ENCODE measurements around the gene TCERG1L.

Gene TCERG1L

DNA sequence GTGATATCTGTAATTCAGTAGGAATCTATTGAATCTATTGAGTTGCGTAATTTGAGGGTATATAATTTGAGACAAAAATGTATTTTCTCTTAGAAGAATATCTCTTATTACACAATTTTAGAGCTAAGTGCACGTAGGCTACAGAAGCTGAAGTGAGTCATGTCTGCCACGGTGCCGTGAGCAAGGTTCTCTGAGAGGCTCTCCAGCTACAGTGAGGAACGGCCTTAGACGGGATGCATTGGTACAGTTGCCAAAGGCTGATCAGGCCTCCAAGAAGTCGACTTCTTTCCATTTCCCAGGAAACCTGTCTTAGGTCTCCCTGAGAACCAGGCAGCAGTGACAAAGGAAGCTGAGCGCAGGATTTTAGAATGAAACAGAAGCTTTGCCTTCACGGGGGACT lies 28.6 kb downstream of the TCERG1L start:
- no peak overlapping the region for H3K27ac ChIP-seq (replicated peaks)
- TF ChIP-seq GABPA (IDR thresholded peaks at IDR 0.05; ENCODE audit: low read depth): no peak
- TF ChIP-seq SPI1 (IDR thresholded peaks at IDR 0.05; ENCODE audit: borderline replicate concordance, low read depth): no peak
- TF ChIP-seq POLR2AphosphoS5 (IDR thresholded peaks at IDR 0.05; ENCODE audit: low read depth): no peak
- TF ChIP-seq, protein P1, sequence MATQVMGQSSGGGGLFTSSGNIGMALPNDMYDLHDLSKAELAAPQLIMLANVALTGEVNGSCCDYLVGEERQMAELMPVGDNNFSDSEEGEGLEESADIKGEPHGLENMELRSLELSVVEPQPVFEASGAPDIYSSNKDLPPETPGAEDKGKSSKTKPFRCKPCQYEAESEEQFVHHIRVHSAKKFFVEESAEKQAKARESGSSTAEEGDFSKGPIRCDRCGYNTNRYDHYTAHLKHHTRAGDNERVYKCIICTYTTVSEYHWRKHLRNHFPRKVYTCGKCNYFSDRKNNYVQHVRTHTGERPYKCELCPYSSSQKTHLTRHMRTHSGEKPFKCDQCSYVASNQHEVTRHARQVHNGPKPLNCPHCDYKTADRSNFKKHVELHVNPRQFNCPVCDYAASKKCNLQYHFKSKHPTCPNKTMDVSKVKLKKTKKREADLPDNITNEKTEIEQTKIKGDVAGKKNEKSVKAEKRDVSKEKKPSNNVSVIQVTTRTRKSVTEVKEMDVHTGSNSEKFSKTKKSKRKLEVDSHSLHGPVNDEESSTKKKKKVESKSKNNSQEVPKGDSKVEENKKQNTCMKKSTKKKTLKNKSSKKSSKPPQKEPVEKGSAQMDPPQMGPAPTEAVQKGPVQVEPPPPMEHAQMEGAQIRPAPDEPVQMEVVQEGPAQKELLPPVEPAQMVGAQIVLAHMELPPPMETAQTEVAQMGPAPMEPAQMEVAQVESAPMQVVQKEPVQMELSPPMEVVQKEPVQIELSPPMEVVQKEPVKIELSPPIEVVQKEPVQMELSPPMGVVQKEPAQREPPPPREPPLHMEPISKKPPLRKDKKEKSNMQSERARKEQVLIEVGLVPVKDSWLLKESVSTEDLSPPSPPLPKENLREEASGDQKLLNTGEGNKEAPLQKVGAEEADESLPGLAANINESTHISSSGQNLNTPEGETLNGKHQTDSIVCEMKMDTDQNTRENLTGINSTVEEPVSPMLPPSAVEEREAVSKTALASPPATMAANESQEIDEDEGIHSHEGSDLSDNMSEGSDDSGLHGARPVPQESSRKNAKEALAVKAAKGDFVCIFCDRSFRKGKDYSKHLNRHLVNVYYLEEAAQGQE (IDR thresholded peaks at IDR 0.05; ENCODE audit: insufficient replicate concordance, low read depth): no peak
- TF ChIP-seq, protein P2, sequence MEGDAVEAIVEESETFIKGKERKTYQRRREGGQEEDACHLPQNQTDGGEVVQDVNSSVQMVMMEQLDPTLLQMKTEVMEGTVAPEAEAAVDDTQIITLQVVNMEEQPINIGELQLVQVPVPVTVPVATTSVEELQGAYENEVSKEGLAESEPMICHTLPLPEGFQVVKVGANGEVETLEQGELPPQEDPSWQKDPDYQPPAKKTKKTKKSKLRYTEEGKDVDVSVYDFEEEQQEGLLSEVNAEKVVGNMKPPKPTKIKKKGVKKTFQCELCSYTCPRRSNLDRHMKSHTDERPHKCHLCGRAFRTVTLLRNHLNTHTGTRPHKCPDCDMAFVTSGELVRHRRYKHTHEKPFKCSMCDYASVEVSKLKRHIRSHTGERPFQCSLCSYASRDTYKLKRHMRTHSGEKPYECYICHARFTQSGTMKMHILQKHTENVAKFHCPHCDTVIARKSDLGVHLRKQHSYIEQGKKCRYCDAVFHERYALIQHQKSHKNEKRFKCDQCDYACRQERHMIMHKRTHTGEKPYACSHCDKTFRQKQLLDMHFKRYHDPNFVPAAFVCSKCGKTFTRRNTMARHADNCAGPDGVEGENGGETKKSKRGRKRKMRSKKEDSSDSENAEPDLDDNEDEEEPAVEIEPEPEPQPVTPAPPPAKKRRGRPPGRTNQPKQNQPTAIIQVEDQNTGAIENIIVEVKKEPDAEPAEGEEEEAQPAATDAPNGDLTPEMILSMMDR (IDR thresholded peaks at IDR 0.05; ENCODE audit: insufficient read depth, low read length): no peak
- no peak for DNase-seq (ENCODE audit: low read depth in 1 of 2, low spot score in 1 of 2)
- H3K27me3 ChIP-seq (ENCODE audit: insufficient read depth, poor library complexity, severe bottlenecking): no peaks in the 10 kb centered on the region
- H3K4me3 ChIP-seq (replicated peaks; ENCODE audit: insufficient read depth, low read length): no peak overlapping the region

DNA sequence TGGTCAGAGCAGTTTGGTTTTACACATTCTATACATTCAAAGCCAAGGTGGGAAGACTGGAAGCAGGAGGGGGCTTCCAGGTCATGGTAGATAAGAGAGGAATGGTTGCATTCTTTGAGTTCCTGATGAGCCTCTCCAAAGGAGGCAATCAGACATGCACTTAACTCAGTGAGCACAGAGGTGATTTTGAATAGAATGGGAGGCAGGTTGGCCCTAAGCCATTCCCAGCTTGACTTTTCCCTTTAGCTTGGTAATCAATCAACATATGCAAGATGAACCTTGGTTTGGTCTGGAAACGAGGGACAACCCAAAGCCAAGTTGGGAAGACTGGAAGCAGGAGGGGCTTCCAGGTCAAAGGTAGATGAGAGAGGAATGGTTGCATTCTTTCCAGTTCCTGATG lies 31.4 kb downstream of the TCERG1L start:
- no peak for DNase-seq (ENCODE audit: low read depth in 1 of 2, low spot score in 1 of 2)
- Histone ChIP-seq H3K27me3 (ENCODE audit: insufficient read depth, poor library complexity, severe bottlenecking) (no peaks in the 10 kb centered on the region), H3K4me3 (replicated peaks; ENCODE audit: insufficient read depth, low read length) (no peak overlapping the region), H3K27ac (replicated peaks) (no peak overlapping the region)
- TF ChIP-seq POLR2AphosphoS5 (IDR thresholded peaks at IDR 0.05; ENCODE audit: low read depth) (no peak), SPI1 (IDR thresholded peaks at IDR 0.05; ENCODE audit: borderline replicate concordance, low read depth) (no peak), GABPA (IDR thresholded peaks at IDR 0.05; ENCODE audit: low read depth) (no peak)
- TF ChIP-seq, protein P2 (IDR thresholded peaks at IDR 0.05; ENCODE audit: insufficient read depth, low read length): no peak
- TF ChIP-seq, protein P1 (IDR thresholded peaks at IDR 0.05; ENCODE audit: insufficient replicate concordance, low read depth): no peak

DNA sequence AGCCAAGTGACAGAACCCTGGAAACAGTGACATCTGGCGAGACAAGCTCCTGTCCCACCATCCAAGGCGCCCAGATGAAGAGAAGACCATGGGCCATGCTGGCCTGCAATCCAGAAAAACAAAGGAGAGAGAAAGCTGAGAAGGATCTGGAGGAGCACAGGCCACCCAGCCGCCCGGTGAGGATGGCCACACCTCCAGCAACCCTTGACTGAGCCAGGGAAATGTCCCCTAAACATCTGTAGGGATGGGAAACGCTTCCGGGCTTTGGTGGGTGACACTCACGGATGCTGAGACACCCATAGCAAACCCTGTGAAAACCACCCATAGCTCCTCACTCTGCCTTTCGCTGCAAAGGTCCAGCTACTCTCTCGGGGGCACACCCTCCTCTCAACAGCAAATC lies 32.0 kb downstream of the TCERG1L start:
- Histone ChIP-seq H3K27me3 (ENCODE audit: insufficient read depth, poor library complexity, severe bottlenecking) (no peaks in the 10 kb centered on the region), H3K27ac (replicated peaks) (no peak overlapping the region), H3K4me3 (replicated peaks; ENCODE audit: insufficient read depth, low read length) (no peak overlapping the region)
- no peak for TF ChIP-seq SPI1 (IDR thresholded peaks at IDR 0.05; ENCODE audit: borderline replicate concordance, low read depth)
- TF ChIP-seq POLR2AphosphoS5 (IDR thresholded peaks at IDR 0.05; ENCODE audit: low read depth): no peak
- TF ChIP-seq, protein P2 (IDR thresholded peaks at IDR 0.05; ENCODE audit: insufficient read depth, low read length): no peak
- TF ChIP-seq, protein P1 (IDR thresholded peaks at IDR 0.05; ENCODE audit: insufficient replicate concordance, low read depth): no peak
- TF ChIP-seq GABPA (IDR thresholded peaks at IDR 0.05; ENCODE audit: low read depth): no peak
- DNase-seq (ENCODE audit: low read depth in 1 of 2, low spot score in 1 of 2): no peak
